HFFc6 (cell line): ENCODE data around the gene OPA1. TPM values are rescaled to one million over a fixed set of nuclear protein-coding genes. Genes with fewer than 3 reads are reported as not detected.

ENCODE experiments used
- DNase-seq: peaks from one replicate; pipeline ENCODE4 v3.0.0-alpha.2; 2018
- H3K27ac Mint-ChIP-seq: 2 replicates; pipeline ENCODE4 v1.8.0; 2020; ENCODE audit warnings: mild to moderate bottlenecking, mixed read lengths
- H3K27me3 Mint-ChIP-seq: 2 replicates; pipeline ENCODE4 v1.8.0; 2021; ENCODE audit warnings: mild to moderate bottlenecking, moderate library complexity, mixed read lengths; ENCODE audit not compliant: insufficient read depth
- H3K36me3 Mint-ChIP-seq: 2 replicates; pipeline ENCODE4 v1.8.0; 2021; ENCODE audit warnings: low read depth, mixed read lengths
- H3K4me1 Mint-ChIP-seq: 2 replicates; pipeline ENCODE4 v1.8.0; 2020; ENCODE audit warnings: low read depth, mixed read lengths
- H3K4me3 Mint-ChIP-seq: 2 replicates; pipeline ENCODE4 v1.8.0; 2020; ENCODE audit warnings: mild to moderate bottlenecking, moderate library complexity, mixed read lengths
- H3K9me3 Mint-ChIP-seq: 2 replicates; pipeline ENCODE4 v1.8.0; 2020; ENCODE audit warnings: mild to moderate bottlenecking, mixed read lengths
- CTCF ChIP-seq: fragments of 200-600 bp; sonication (generic); IDR thresholded peaks from 2 replicates; pipeline ENCODE4 v1.5.0; 2021; ENCODE audit warnings: antibody characterized with exemption, mild to moderate bottlenecking
- total RNA-seq, 6 experiments: library from RNA; stranded (reverse); fragmentation: NEBNext Ultra II Directional; extraction: Animal tissue kit (Norgen Biotek cat#: 25700); gene quantifications; 2 replicates in 1 of 6; 3 replicates in 5 of 6; pipeline ENCODE4 v1.2.3, GENCODE V29; 2021

OPA1 gene
- total RNA-seq, 6 experiments from 2014 or later: 55.7 to 69.0 (median 64.9) TPM

GRCh38 chr3:193746832-193747231 lies 153.8 kb downstream of the OPA1 start:
- Mint-ChIP-seq H3K27ac (no peak overlapping the region), H3K27me3 (peaks cover 14% of the 10 kb centered on the region), H3K36me3 (no peaks in the 10 kb centered on the region), H3K9me3 (no peaks in the 10 kb centered on the region), H3K4me1 (no peaks in the 10 kb centered on the region), H3K4me3 (no peak overlapping the region)
- no peak for TF ChIP-seq CTCF
- DNase-seq: no peak

Other genes starting within 250 kb of the OPA1 start
- not detected for gene ATP13A5, start 214.5 kb upstream of the OPA1 start, total RNA-seq
- not detected for gene ATP13A4, start 38.3 kb upstream of the OPA1 start, total RNA-seq